Measurements from ENCODE around the gene FOXK1.
"Not testable (repeated sequence)": the region's sequence is repeated elsewhere in the genome, so short reads cannot be mapped to it uniquely, and the experiment has no call there.

FOXK1 gene

GRCh38 chr7:4802577-4802976, 120.5 kb downstream of the FOXK1 start:
- FAIRE-seq, result not testable (repeated sequence)

GRCh38 chr7:4803397-4804241, 121.5 kb downstream of the FOXK1 start:
- FAIRE-seq, result no peak

- no peak for FAIRE-seq
Measured at GRCh38 chr7:4805110-4805983, 123.3 kb downstream of the FOXK1 start.

GRCh38 chr7:4805984-4806300, 123.8 kb downstream of the FOXK1 start:
- no peak for FAIRE-seq

DNA sequence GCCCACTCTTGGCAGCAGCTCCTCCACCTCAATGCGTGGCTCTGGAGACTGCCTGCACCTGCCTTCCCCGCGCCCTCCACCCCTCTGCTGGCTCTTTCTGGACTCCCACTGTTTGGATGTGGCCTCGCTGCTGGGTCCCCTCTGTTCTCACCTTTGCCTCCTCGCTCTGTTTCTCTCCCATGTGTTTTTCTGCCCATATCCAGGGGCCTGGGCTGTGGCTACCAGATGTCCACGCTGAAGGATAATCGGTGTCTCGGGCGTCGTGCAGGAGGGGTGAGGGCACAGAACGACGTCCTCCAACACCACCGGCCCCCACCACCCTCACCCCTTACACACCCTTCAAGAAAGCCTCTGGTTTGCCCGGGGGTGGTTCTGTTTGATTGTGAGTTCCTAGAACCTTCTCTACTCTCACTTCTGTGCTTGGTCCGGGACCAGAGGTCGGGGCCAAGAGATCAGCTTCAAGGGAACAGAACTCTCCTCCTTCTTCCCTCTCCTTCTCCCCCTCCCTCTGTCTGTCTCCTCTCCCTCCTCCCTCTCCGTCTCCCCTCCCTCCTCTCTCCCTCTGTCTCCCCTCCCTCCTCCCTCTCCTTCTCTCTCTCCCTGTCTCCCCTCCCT, 125.0 kb downstream of the FOXK1 start:
- FAIRE-seq, result no peak

DNA sequence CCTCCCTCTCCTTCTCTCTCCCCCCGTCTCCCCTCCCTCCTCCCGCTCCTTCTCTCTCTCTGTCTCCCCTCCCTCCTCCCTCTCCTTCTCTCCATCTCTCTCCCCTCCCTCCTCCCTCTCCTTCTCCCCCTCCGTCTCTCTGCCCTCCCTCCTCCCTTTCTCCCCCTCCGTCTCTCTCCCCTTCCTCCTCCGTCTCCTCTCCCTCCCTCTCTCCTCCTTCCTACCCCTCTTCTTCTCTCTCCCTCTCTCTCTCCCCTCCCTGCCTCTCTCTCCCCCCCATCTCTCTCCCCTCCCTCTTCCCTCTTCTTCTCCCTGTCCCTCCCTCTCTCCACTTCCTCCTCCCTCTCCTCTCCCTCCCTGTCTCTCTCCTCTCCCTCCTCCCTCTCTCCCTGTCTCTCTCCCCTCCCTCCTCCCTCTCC, 125.5 kb downstream of the FOXK1 start:
- FAIRE-seq, result no peak

DNA sequence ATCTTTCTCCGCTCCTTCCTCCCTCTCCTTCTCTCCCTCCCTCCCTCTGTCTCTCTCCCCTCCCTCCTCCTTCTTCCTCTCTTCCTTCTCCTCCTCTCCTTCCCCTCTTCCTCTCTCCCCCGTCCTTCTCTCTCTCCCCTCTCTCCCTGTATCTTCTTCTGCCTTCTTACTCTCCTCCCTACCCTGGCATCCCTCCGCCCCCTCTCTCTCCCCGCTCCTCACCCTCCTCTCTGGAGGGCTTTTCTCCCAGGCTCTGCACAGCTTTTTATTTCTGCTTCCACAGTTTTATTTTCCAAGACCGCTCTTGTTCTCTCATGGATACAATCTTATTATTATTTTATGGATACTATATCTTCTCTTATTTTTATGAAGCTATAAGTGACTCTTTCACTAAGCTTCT, 125.9 kb downstream of the FOXK1 start:
- no peak for FAIRE-seq

- no peak for FAIRE-seq
Measured at GRCh38 chr7:4808565-4808964, 126.5 kb downstream of the FOXK1 start.

DNA sequence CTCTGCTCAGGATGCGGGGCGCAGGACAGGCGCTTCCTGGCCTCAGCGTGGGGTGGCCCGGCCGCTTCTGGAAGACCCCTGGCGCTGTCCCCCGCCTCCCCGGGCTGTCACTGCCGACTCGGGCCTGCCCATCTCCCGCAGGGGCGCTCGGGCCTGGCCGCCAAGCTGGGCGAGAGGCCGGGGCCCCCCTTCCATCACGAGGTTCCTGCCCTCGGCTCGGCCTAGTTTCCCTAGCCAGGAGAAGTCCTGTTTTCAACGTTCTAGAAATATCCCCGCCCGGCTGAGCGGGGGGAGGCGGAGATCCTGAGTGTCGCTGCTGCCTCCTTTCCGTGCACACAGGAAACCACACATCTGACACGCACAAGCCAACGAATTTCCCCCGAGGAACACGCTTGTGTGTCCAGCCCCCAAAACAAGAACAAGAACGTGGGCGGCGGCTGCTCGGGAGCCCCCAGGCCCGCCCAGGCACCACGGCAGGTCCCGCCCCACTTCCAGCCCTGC, 127.0 kb downstream of the FOXK1 start:
- FAIRE-seq, result no peak

- FAIRE-seq, result no peak
Measured at GRCh38 chr7:4809666-4810065, 127.6 kb downstream of the FOXK1 start.

- FAIRE-seq, result no peak
Measured at GRCh38 chr7:4814433-4814832, 132.3 kb downstream of the FOXK1 start.

- FAIRE-seq, result no peak
Measured at GRCh38 chr7:4815121-4815520, 133.0 kb downstream of the FOXK1 start.

DNA sequence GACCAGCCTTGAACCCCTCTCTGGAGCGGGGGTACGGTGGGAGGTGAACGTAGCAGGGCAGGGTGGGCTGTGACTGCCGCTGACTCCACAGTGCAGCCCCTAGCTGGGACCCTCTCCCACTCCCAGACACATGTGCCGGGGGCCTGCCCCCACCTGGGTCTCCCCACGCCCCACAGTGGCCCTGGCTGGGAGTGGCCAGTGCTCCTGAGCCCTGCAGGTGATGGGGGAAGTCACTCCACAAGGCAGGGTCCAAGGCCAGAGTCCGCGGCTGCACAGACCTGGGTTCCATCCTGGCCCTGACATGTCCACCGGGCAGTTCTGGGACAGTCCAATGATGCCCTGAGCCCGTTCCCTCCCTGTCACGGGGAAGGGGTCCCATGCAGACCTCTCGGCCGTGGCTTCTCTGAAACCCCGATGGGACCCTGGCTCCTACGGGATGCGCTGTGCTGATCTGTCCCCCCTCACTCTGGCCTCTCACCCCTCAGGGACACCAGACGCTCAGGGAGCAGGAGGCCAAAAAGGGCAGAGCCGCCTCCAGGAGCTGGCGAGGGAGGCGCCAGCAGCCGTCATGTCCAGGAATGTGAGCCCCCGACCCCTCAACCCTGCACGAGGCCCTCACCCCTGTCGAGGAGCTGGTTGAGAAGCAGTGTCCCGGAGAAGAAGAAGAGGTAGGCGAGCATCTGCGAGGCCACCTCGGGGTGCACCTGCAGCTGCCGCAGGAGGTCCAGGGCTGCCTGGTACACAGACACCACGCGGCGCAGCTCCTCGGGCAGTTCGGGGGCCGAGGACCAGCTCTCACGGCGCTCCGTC, 133.7 kb downstream of the FOXK1 start:
- FAIRE-seq, result no peak

GRCh38 chr7:4816419-4817080, 134.5 kb downstream of the FOXK1 start:
- FAIRE-seq, result no peak

DNA sequence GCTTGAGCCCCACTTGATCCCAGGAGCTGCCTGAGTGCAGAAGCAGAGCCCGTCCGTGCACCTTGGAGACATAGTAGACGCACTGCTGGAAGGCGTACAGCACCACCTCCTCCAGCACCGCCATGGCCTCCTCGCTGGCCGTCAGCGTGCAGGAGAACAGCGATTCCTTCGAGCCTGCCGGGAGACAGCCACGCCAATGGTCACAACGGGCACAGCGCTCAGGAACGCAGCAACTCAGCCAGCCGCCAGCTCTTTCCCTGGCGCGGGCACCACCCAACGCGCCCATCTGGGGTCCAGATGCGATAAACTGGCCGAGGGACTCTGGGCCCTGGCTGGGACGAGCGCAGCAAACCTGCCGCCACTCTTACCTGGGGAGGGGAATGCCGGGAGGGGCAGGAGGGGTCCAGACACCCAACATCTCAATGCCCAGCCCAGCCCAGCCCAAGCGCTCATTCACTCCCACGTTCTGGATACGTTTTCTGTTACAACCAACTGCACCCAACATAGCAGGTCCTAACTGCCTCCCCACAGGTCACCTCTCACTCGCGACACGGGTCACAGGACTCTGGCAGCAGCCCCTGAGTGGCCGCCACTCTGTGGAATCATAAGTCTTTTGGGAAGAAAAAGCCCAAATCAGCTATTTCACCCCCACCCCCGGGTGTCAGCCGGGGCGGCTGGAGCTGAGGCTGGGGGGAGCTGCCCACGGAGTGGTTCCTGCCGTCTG, 135.2 kb downstream of the FOXK1 start:
- FAIRE-seq, result no peak

GRCh38 chr7:4818000-4818794, 136.1 kb downstream of the FOXK1 start:
- FAIRE-seq, result no peak

DNA sequence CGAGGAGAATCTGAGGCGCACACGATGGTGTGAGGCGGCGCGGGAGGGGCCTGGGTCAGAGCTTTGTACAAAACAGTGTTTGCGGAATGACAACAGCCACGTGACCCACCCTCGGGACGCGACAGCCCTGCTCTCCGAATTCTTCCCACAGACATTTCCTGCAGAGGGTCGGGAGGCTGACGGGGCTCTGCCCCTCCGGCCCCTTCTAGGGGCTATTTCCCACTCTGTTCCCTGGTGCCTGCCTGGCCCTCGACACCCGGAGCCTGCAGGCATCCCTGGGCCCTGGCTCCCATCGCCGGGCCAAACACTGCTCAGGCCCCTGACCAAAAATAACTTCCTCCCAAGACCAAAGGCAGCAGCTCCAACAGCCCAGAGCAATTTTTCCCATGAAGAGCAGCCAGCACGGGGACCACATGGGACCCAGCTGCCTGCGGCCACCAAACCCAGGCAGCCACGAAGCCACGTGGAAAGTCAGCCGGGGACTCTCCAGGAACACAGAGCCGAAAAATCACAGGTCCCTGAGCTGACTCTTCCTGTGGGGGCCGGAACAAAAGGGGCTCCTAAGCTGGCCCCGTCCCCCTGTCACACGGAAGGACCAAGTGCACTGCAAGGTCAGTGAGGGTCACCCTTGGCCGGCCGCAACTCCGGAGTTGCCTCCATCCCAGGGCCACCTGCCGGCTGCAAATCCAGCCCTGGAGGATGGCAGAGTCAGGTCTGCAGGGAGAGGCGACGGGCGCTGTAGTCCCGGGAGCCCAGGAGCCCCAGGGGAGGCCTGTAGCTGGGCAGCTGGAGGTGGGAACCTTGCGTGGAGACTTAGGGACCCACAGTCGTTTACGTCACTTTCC, 137.7 kb downstream of the FOXK1 start:
- FAIRE-seq, result no peak

DNA sequence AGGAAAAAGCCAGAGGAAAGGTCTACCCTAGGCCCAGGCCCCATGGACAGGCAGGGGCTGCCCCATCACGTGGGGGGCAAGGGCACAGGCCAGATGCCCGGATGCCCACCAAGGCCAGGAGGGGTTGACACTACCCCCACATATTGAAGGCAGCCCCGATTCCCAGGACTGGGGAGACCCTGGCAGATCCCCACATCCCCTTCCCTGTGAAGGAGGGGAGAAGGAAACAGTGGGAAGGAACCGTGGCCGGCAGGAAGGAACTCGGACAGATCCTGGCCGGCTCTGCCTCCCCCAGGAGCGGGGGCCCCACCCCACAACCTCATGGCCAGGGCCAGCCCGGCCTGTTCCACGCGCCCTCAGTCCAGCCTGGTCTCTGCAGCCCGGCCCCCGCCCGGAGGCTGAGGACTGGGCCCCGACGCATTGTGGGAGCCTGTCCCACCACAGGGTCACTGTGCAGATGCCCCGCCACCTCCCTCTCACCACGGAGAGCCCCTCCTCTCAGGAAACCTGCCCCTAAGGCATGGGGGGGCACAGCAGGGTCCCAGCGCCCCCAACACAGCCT, 138.4 kb downstream of the FOXK1 start:
- no peak for FAIRE-seq

Measured in endometrium (tissue), 2 donors.